H1 (cell line): Measurements from ENCODE around the gene HSD11B1. TPM values are rescaled to one million over a fixed set of nuclear protein-coding genes. Genes with fewer than 3 reads are reported as not detected.

ENCODE experiments used
- GABPA ChIP-seq: IDR thresholded peaks from 2 replicates; pipeline ENCODE4 v1.6.1; 2011; ENCODE audit warnings: mild to moderate bottlenecking, low read length, moderate library complexity, borderline replicate concordance; ENCODE audit not compliant: insufficient read depth
- RNF2 ChIP-seq: fragments of 200-900, 300-1000 bp; sonication (generic); IDR thresholded peaks from 2 replicates; pipeline ENCODE4 v1.7.1; 2016; ENCODE audit warnings: borderline replicate concordance, low read depth, mild to moderate bottlenecking, antibody characterized with exemption, low read length; ENCODE audit not compliant: poor library complexity, severe bottlenecking; ENCODE audit errors: missing control alignments
- RXRA ChIP-seq: IDR thresholded peaks from 2 replicates; pipeline ENCODE4 v1.6.1; 2011; ENCODE audit warnings: low read depth, mild to moderate bottlenecking, low read length, moderate library complexity; ENCODE audit not compliant: insufficient read depth
- SRF ChIP-seq: IDR thresholded peaks from 2 replicates; pipeline ENCODE4 v1.6.1; 2011; ENCODE audit warnings: mild to moderate bottlenecking, low read depth, low read length, moderate library complexity
- TBP ChIP-seq: IDR thresholded peaks from 2 replicates; pipeline ENCODE4 v1.6.1; 2011; ENCODE audit warnings: low read depth, low read length, improper control_type of control experiment
- polyA plus RNA-seq, 7 experiments: library from polyadenylated mRNA; depleted of rRNA in 3 of 7; stranded (reverse) in 5 of 7; unstranded in 2 of 7; fragments of >200 nt in 5 of 7; fragments of 200-250 nt in 2 of 7; gene quantifications; 1 replicate in 5 of 7; 2 replicates in 1 of 7; 4 replicates in 1 of 7; pipeline versions ENCODE4 v1.2.1 to v1.2.3, GENCODE V29; 2011 to 2013; ENCODE audit warnings: missing spikeins in 2 of 7, mixed read lengths in 2 of 7
- total RNA-seq: library from RNA; stranded (reverse); fragmentation: NEBNext Ultra II Directional; extraction: Animal tissue kit (Norgen Biotek cat#: 25700); gene quantifications from 2 replicates; pipeline ENCODE4 v1.2.1, GENCODE V29; 2021

The HSD11B1 gene
- total and polyA plus RNA-seq, 2 of the 8 experiments (the other 6 are each of a cell fraction or from before 2014, with no cell fraction given) = not detected

DNA sequence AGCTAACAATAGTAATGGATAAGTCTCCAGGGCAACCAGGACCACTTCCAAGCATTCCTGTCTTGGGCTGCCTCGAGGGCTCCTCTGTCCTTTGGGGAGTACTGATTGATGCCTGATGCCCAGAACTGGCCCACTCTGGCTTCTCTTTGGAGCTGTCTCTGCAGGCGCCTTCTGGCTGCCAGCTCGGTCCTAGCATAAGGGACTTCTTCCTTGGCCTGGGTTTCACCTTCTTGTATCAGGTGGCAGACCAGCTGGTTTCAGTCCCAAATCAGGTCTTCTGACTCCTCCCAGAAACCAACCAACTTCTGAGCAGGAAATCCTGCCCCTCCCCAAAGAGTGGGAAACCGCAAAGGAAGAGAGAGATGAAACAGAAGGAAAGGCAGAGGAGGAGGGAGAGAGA lies 18.8 kb upstream of the HSD11B1 start (continued):
- TF ChIP-seq RNF2 (no peak), RXRA (no peak), TBP (no peak), GABPA (no peak), SRF (no peak)
